Measurements from ENCODE around the gene CTCF.

Gene CTCF

GRCh38 chr16:67549936-67550335, 12.4 kb upstream of the CTCF start:
- H3K4me3 ChIP-seq (ENCODE audit: low read length) = no peak overlapping the region
- no peak for TF ChIP-seq CTCF (IDR thresholded peaks at IDR 0.05; ENCODE audit: insufficient read depth, low read depth, low read length, missing control alignments)
- DNase-seq (ENCODE audit: low read depth) = no peak

GRCh38 chr16:67551091-67551490, 11.2 kb upstream of the CTCF start:
- H3K4me3 ChIP-seq (ENCODE audit: low read length) = no peak overlapping the region
- DNase-seq (ENCODE audit: low read depth) = no peak
- TF ChIP-seq CTCF (IDR thresholded peaks at IDR 0.05; ENCODE audit: insufficient read depth, low read depth, low read length, missing control alignments) = no peak

GRCh38 chr16:67551972-67552371, 10.4 kb upstream of the CTCF start:
- DNase-seq (ENCODE audit: low read depth) = no peak
- no peak overlapping the region for H3K4me3 ChIP-seq (ENCODE audit: low read length)
- no peak for TF ChIP-seq CTCF (IDR thresholded peaks at IDR 0.05; ENCODE audit: insufficient read depth, low read depth, low read length, missing control alignments)

GRCh38 chr16:67552476-67552875, 9.8 kb upstream of the CTCF start:
- DNase-seq (ENCODE audit: low read depth) = no peak
- no peak overlapping the region for H3K4me3 ChIP-seq (ENCODE audit: low read length)
- TF ChIP-seq CTCF (IDR thresholded peaks at IDR 0.05; ENCODE audit: insufficient read depth, low read depth, low read length, missing control alignments) = no peak

- DNase-seq (ENCODE audit: low read depth) = peak; percentile 88
- TF ChIP-seq CTCF (IDR thresholded peaks at IDR 0.05; ENCODE audit: insufficient read depth, low read depth, low read length, missing control alignments) = no peak
- H3K4me3 ChIP-seq (ENCODE audit: low read length) = no peak overlapping the region
These were observed 6.5 kb upstream of the CTCF start for GRCh38 chr16:67555795-67556212.

- H3K4me3 ChIP-seq (ENCODE audit: low read length) = no peak overlapping the region
- no peak for DNase-seq (ENCODE audit: low read depth)
- TF ChIP-seq CTCF (IDR thresholded peaks at IDR 0.05; ENCODE audit: insufficient read depth, low read depth, low read length, missing control alignments) = no peak
These were observed 3.5 kb upstream of the CTCF start for GRCh38 chr16:67558859-67559258.

GRCh38 chr16:67560827-67561342, 1.4 kb upstream of the CTCF start:
- H3K4me3 ChIP-seq (ENCODE audit: low read length) = no peak overlapping the region
- DNase-seq (ENCODE audit: low read depth) = no peak
- no peak for TF ChIP-seq CTCF (IDR thresholded peaks at IDR 0.05; ENCODE audit: insufficient read depth, low read depth, low read length, missing control alignments)

Data from epithelial cell of esophagus (primary cell).